C1 segment of cervical spinal cord (tissue), 14 donors: ENCODE measurements around the gene RAB33A.

Experiments
- DNase-seq, 14 donors: peaks; one replicate each; lab custom pipeline; 2025; lab: John Stamatoyannopoulos, UW

The RAB33A gene

DNA sequence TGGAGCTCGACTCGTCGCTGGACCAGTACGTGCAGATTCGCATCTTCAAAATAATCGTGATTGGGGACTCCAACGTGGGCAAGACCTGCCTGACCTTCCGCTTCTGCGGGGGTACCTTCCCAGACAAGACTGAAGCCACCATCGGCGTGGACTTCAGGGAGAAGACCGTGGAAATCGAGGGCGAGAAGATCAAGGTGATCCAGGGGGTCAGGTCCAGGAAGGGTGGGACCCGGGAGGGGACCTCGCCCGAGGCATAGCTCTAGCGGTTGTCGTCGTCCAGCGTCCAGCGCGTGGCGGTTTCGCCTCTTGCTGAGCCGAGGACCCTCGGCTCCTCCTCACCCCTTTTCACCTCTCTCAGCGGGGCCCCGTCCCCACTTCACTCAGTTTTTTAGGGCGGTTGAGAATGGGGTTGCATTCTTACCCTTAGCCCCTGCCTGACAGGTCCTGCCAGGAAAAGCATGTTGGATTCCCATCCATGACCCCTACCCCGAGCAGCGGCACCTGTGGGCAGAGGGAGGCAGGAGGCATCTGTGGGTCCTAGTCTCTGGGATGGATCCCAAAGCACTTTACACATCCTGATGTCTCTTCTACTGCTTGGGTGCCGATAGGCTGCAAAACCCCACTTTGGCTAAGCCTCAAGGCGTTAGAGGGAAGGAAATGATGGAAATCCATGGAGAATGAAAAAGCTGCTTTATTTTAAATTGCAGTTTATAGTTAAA, 524 bp downstream of the RAB33A start:
- peak in 1 of 14 donors; percentile 42 for DNase-seq

GRCh38 chrX:130173190-130173895, 1.6 kb downstream of the RAB33A start:
- peak in 10 of 14 donors; percentile 4 to 39 (median 20) for DNase-seq

DNA sequence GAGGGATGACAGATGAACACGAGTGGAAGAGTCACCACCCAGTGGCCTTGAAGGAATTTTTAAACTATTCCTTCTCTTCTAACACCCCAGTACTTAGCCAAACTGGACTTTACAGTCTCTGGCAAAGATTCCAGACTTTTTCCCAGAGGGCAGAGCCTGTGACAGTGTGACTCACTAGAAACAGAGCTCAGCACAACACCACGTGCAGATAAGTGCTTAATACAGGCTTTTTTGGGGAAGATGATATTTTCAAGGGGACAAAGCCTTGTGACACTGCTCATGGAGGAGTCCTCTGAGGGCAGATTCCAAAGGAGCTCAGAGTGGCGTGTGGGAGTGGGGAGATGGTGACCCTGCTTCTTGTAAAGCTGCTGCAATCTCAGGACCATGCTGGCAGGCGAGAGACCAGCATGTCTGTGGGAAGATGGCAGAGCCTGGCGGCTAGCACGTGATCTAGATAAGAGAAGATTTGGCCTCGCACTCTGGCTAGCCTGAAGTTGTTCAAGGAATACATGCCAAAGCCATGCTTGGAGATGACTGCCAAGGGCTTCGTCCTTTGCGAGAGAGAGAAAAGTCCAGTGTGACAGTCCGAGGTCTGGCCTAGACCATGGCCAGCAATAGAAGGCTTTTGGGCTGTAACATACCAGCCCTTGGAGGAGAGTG, 2.4 kb downstream of the RAB33A start:
- peak in 4 of 14 donors; percentile 2 to 29 (median 19) for DNase-seq

GRCh38 chrX:130174937-130175336, 3.2 kb downstream of the RAB33A start:
- DNase-seq, result no peak

DNA sequence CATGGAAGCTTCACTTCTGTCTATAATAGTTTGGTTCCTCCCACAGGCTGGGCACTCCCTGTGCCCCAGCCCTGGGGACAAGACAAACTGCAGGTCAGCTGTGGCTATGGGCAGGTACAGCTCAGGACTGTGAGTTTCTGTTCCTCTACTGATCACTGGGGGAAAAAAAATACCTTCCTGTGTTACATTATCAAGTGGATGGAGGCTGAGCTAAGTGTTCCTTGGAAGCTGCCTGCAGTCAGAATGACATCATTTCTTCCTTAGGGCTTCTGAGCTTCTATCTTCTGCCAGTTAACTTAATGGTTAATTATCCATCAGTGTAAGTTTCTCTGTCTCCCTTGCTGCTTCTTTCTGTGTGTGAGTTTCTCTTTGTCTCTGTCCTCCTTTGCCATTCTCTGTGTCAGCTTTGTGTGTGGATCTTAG, 4.6 kb downstream of the RAB33A start:
- peak in 1 of 14 donors; percentile 2 for DNase-seq

GRCh38 chrX:130176942-130177341, 5.2 kb downstream of the RAB33A start:
- DNase-seq, result no peak

DNA sequence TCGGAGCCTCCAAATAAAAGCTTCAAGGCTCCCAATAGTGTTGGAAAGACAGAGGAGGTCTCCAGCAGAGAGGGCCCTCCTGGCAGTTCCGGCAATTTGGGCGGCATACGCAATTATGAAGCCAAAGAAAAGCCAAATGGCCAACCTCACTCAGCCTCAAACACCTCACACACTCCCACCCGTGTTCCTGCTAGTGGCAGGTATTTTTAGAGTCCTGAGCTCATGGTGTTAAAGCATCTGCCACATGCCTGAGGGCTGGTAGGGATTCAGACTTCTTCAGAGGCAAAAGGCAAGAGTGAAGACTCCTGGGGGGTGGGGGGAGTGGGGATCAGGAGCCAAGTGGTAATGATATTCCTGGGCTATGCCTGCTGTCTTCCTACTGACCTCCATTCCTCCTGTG, 7.4 kb downstream of the RAB33A start:
- peak in 1 of 14 donors; percentile 83 for DNase-seq

DNA sequence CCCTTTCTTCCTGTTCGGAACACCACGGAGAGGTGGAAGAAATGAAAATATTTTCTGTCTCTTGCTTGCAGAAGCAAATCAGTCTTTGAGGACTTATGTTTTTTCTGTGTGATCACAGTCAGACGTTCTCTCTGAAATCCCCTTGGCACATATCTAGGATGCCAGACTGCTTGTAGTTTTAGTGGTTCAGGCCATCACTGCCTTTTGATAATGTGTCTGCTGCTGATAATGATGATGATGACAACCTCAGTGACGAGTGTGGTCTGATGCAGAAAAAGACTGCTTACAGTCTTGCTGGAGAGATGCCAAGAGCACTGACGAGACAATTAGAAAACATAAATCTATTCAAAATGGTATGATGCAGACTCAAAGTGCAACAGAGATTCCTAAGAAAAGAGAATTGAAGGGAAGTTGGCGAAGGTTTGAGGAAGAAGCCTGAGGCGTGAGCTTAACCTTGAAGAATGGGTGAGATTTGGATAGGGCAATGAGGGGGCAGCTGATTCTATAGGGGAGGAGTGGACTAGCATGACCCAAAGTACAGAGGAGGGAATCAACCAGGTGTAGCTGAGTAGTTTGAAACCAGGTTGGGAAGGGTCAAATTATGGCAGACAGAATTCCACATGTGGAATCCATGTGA, 7.9 kb downstream of the RAB33A start:
- DNase-seq, result peak in 1 of 14 donors; percentile 29

DNA sequence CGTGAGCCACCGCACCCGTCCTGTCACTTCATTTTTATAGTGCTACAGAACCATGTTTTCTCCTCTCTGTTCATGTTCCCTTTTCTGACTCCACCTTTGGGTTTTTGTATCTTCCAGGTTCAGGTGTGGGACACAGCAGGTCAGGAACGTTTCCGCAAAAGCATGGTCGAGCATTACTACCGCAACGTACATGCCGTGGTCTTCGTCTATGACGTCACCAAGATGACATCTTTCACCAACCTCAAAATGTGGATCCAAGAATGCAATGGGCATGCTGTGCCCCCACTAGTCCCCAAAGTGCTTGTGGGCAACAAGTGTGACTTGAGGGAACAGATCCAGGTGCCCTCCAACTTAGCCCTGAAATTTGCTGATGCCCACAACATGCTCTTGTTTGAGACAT, 12.4 kb downstream of the RAB33A start:
- DNase-seq, result no peak

DNA sequence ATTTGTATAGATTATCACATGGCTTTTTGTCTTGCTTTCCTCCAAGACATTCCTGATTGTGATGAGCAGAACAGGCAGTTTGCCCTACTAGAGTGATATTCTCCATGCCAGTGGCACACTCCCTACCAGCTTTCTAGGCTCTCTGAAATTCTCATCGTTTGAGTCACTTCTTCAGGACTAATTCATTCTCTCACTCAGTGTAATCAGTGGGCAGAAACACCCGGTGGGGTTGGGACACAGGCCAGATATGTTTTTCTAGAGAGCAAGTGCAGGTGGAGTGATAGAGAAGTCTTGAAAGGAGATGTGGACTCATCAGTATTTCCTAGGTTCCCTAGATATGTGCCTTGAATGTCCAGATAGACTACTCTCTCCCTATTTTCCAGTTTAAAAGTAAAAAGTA, 13.1 kb downstream of the RAB33A start:
- no peak for DNase-seq

GRCh38 chrX:130186651-130187050, 14.9 kb downstream of the RAB33A start:
- DNase-seq, result no peak

DNA sequence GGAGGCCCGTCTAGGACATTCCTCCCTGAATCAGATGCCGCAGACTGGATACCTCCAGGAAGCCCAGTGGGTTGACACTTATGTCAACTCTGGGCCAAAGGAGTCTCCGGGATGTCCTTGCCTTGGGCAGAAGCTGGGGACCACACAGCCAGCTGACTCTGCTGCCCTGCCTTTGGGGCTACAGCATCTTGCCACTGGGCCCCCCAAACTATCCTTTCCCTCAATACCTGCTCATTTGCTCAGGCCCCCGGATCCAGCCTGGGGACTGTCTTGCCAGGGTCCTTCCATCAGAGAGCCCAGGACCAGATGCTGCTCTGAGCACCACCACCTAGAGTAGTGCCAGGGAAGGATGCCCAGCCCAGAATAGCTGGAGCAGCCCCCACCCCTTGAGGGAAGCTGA, 19.0 kb downstream of the RAB33A start:
- DNase-seq, result no peak

- no peak for DNase-seq
Observed at GRCh38 chrX:130196466-130196865, 24.7 kb downstream of the RAB33A start.

DNA sequence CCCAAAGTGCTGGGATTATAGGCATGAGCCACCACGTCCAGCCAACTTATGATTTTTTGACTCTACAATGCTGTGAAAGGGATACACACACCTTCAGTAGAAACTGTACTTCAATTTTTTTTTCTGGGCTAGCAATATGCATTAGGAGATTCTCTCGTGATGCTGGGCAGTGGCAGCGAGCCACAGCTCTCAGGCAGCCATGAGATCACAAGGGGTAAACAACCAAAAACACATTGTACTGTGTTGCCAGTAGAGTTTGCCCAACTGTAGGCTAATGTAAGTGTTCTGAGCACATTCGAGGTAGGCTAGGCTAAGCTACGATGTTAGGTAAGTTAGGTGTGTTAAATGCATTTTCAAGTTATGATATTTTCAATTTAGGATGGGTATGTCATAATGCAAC, 25.7 kb downstream of the RAB33A start:
- DNase-seq, result no peak

DNA sequence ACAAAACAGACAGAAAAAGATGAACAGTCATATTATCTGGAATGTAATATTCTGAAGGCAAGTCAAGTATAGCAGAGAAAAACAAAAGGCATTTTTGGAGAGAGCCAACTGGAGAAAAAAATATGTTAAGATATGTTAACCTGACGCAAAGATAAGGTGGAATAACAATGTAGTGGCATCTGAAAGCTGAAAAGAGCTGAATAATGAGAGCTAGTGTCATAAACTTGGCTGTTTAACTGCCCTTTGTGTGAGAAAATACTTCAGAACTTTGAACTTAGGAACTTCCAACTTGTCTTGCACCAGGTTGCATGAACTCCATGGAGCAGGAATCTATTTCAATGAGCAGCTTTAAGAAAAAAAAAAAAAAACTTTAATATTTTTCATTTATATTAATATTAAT, 32.9 kb downstream of the RAB33A start:
- DNase-seq, result no peak

DNA sequence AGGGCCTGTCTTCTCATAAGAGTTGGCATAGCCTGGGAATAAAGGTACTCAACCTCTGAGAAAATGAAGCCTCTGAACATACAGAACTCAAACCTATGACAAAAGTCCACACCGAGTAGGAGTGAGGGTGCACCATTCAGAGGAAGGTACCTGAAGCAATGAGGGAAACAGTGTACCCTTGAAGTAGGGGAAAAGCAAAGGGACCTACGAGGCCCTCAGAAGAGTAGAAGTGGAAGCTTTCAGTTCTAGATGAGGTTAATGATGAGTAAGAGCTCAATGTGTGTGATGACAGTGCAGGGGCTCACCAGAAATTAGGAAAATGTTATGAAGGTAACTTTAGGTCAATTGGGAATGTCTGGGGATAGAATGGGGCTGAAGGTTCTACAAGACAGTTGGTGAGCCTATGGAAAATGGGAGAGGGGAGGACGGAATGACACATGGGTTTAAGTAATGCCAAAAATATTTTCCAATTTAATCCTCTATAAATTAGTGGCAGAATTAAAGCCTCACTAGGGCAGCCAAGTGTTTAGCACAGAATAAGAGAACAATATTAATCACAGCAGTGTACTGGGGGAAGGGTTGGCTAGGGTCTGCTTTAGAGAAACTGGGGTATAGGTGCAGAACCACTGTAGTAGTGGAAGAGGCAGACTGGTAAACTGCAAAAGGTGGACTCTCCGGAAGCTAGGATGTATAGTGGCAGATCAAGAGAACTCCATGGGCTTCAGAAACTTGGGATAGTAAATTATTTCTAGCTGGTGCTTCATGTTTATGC, 39.8 kb downstream of the RAB33A start:
- DNase-seq, result no peak

DNA sequence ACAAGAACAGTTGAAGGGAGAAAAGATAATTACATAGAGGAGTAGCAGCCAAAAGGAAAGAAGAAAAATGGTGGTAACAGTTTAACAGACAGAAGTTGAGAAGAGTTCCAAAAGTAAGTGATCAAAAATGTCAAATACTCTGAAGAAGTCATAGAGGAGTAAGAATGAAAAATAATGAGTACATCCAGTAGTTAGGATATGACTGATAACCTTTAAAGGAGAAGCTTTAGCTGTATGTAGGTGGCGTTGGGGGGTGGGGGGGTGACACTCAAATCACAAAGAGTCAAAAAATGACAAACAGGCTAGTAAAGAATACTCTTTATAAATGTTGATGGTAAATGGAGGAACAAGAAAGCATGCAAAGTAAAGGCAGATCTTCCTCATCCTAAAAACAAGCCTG, 40.6 kb downstream of the RAB33A start:
- no peak for DNase-seq

DNA sequence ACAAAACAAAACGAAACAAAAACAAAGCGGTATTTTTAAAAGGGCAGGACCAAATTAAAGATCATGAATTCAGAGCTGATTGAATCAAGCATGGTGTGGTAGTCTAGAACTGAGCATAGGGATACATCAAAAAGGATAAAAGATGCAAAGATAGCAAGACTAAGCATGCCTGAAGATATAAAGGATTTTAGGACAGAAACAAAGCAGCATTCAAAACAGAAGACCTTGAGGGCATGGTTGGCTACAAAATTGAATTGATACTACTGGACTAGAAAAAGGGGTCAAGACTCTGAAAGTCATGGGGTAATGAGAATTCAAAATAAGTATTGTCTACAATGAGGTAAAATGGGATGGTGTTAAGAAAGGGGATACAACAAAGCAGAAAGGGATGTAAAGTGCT, 41.6 kb downstream of the RAB33A start:
- no peak for DNase-seq

DNA sequence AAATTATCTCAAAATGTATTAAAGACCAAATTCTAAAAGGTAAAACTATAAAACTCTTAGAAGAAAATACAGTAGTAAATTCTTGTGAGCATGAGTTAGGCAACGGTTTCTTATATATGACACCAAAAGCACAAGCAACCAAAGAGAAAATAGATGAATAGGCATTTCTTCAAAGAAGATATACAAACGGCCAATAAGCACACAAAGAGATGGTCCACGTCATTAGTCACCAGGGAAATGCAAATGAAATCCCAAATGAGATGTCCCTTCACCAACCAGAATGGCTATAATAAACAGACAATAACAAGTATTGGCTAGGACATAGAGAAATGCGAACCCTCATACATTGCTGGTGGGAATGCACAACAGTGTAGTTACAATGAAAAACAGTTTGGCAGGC, 44.6 kb downstream of the RAB33A start:
- no peak for DNase-seq

DNA sequence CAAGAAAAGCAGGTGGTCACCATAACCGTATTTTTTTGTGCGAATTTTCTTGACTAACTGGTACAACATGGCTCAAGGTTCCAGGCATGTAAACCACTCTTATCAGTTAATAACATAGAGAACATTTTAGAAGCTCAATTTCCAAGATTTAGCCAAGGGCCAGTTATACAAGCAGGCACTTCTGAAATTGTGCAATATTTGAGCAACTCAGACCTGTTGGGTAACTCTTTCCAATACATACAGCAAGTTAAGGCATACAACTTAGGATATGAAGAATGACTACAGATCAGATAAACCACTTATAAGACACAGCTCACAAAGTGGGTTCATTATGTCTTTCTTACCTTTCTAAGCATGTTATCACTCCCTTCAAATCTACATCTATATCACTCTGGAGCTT, 53.0 kb downstream of the RAB33A start:
- no peak for DNase-seq

DNA sequence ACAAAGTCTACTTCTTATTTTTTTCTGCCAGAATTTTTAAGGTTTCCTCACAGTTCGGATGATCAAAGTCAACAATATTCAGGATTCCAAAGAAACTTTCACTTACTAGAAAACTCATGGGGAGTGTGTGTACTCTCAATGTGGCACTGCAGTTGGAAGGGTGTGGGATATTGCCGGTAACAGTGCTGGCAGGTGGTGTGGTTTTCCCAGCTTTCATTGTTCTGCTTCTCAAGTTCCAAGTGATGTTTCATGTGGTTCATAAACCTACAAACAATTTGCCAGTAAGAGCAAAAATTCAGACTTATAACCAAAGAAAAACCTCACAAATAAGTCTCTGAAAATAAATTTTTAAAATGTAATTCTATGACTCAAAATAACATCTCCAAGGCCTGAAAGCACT, 57.1 kb downstream of the RAB33A start:
- peak in 1 of 14 donors; percentile 2 for DNase-seq
